Muscle layer of duodenum (tissue), 2 donors: ENCODE results near the gene TMEM184A.

Source experiments
- H3K27ac ChIP-seq: one replicate; pipeline ENCODE4 v1.7.0; 2013; ENCODE audit warnings: mild to moderate bottlenecking, low read length
- H3K27me3 ChIP-seq: one replicate; pipeline ENCODE4 v1.7.0; 2013; ENCODE audit warnings: low read depth, mild to moderate bottlenecking, control low read depth, low read length
- H3K36me3 ChIP-seq, 2 donors: one replicate each; pipeline ENCODE4 v1.7.0; 2013; ENCODE audit warnings: low read length in 2 of 2, control low read depth in 1 of 2, mild to moderate bottlenecking in 1 of 2; ENCODE audit not compliant: insufficient read depth in 2 of 2, control insufficient read depth in 1 of 2
- H3K4me1 ChIP-seq, 2 donors: one replicate each; pipeline ENCODE4 v1.7.0; 2013; ENCODE audit warnings: low read length in 2 of 2, mild to moderate bottlenecking in 2 of 2, control low read depth in 1 of 2, moderate library complexity in 1 of 2; ENCODE audit not compliant: insufficient read depth in 2 of 2, control insufficient read depth in 1 of 2
- H3K4me3 ChIP-seq, 2 donors: one replicate each; pipeline ENCODE4 v1.7.0; 2013; ENCODE audit warnings: low read length in 2 of 2, low read depth in 1 of 2, mild to moderate bottlenecking in 1 of 2
- H3K9me3 ChIP-seq, 2 donors: one replicate each; pipeline ENCODE4 v1.7.0; 2013; ENCODE audit warnings: low read length in 2 of 2, control low read depth in 1 of 2, mild to moderate bottlenecking in 1 of 2; ENCODE audit not compliant: control insufficient read depth in 1 of 2
- donor health status: healthy.

TMEM184A gene

GRCh38 chr7:1512781-1513656, 43.0 kb downstream of the TMEM184A start:
- Histone ChIP-seq H3K4me1 (peaks cover 0 to 3% of the 10 kb centered on the region in 2 donors), H3K27ac (no peak overlapping the region), H3K4me3 (no peak overlapping the region), H3K27me3 (no peaks in the 10 kb centered on the region), H3K9me3 (no peaks in the 10 kb centered on the region), H3K36me3 (no peaks in the 10 kb centered on the region)

DNA sequence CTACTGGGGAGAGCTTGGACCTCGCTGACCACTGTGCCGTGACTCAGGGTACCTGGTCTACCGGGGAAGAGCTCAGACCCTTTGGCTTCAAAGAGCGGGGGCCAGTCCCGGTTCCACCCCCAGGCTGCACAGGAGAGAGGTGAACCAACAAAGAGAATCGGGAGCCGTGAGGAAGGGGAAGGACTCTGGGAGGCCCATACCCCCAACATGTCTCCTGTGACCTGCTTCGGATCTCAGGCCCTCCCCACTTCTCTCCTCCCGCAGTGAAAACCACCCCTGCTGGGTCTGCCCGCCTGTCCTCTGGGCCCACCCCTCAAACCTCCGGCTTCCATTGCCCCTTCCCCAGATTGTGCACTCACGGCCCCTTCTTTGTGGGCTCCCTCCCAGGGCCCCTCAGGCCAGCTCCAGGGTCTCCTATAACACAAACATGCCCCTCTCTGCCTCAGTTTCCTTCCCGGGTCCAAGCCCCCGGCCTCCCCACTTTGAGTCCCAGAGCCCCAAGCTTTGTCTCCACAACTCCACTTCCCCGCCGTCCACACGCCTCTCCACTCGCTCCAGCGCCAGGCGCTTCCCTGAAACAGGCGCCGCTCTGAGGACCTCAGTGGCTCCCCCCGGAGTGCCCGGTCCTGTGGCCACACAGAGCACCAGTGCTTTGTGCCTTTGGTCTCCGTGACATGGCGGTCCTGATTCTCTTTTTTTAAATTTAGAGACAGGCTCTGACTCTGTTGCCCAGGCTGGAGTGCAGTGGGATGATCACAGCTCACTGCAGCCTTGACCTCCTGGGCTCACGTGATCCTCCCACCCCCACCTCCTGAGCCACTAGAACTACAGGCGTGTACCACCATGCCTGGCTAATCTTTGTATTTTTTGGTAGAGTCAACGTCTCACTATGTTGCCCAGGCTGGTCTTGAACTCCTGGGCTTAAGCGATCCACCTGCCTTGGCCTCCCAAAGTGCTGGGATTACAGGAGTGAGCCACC, 44.3 kb downstream of the TMEM184A start:
- Histone ChIP-seq H3K4me1 (peaks cover 0 to 3% of the 10 kb centered on the region in 2 donors), H3K9me3 (no peaks in the 10 kb centered on the region), H3K36me3 (no peaks in the 10 kb centered on the region), H3K27ac (no peak overlapping the region), H3K4me3 (no peak overlapping the region), H3K27me3 (no peaks in the 10 kb centered on the region)

DNA sequence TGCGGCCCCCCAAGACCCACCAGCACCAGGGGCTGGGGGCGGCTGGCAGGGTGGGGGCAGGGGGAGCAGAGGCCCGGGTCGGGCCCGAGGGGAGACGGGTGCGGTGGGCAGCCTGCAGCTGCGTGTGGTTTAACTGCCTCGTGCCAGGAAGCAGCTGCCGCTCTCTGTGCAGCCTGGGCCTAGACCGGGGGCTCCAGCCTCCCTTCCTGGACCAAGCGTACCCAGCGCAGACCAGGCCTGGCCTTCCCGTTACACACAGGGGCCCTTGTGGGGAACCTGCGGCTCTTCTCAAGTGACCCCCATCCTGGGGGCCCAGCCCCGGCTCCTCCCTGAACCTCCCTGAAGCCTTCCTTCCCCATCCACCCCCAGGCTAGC, 45.2 kb downstream of the TMEM184A start:
- Histone ChIP-seq H3K4me3 (no peak overlapping the region), H3K27ac (no peak overlapping the region), H3K27me3 (no peaks in the 10 kb centered on the region), H3K36me3 (no peaks in the 10 kb centered on the region), H3K4me1 (peaks cover 0 to 3% of the 10 kb centered on the region in 2 donors), H3K9me3 (no peaks in the 10 kb centered on the region)

DNA sequence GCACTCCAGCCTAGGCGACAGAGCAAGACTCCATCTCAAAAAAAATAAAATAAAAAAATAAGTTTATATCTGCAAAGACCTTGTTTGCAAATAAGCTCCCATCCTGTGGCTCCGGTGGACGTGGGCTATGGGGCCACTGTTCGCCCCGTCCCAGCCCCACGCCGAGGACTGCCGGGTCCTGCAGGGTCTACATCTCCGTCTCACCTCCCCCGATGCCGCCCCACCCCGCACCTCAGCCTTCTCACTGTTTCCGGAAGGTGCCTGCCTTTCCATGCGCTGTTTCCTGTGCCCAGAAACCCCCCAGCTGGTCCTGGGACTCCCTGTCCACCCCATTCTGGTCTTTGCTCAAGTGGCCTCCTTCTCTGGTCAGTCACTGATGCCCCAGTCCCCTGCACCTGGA, 46.8 kb downstream of the TMEM184A start:
- Histone ChIP-seq H3K36me3 (no peaks in the 10 kb centered on the region), H3K27ac (no peak overlapping the region), H3K4me1 (peaks cover 0 to 3% of the 10 kb centered on the region in 2 donors), H3K4me3 (no peak overlapping the region), H3K27me3 (no peaks in the 10 kb centered on the region), H3K9me3 (no peaks in the 10 kb centered on the region)

DNA sequence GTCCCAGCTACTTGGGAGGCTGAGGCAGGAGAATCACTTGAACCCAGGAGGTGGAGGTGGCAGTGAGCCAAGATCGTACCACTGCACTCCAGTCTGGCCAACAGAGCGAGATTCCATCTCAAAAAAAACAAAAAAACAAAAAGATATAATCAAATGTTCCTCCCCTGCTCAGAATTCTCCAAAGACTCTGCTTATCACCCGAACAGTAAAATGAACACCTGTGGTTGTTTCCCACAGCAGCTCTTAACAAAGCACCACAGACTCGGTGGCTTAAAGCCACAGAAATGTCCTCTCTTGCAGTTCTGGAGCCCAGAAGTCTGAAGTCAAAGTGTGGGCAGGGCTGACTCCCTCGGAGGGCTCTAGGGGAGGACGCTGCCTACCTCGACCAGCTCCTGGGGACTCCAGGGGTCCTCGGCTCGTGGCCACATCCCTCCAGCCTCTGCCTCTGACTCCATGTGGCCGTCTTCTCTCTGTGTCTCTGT, 47.7 kb downstream of the TMEM184A start:
- H3K9me3 ChIP-seq = no peaks in the 10 kb centered on the region
- no peak overlapping the region for H3K4me3 ChIP-seq
- H3K36me3 ChIP-seq = no peaks in the 10 kb centered on the region
- H3K4me1 ChIP-seq = peaks cover 2 to 7% of the 10 kb centered on the region in 2 donors
- H3K27me3 ChIP-seq = no peaks in the 10 kb centered on the region
- no peak overlapping the region for H3K27ac ChIP-seq

- Histone ChIP-seq H3K9me3 (no peaks in the 10 kb centered on the region), H3K36me3 (peaks cover 5 to 16% of the 10 kb centered on the region in 2 donors), H3K4me3 (no peak overlapping the region), H3K4me1 (peaks cover 6 to 23% of the 10 kb centered on the region in 2 donors), H3K27me3 (no peaks in the 10 kb centered on the region), H3K27ac (no peak overlapping the region)
These were observed 50.1 kb downstream of the TMEM184A start for GRCh38 chr7:1505731-1506550.

GRCh38 chr7:1503816-1504775, 51.9 kb downstream of the TMEM184A start, which contains the start of gene INTS1:
Gene INTS1 (minus strand): TSS chr7:1504389. CDS start chr7:1503960, 429 bp downstream.
- Histone ChIP-seq H3K36me3 (peaks cover 5 to 33% of the 10 kb centered on the region in 2 donors), H3K4me3 (peak within 1 kb of the TSS; percentile 81 to 100), H3K4me1 (peaks cover 6 to 23% of the 10 kb centered on the region in 2 donors), H3K27me3 (no peaks in the 10 kb centered on the region), H3K9me3 (no peaks in the 10 kb centered on the region), H3K27ac (no peak within 1 kb of the TSS)

GRCh38 chr7:1503390-1503789, 52.6 kb downstream of the TMEM184A start:
- Histone ChIP-seq H3K4me3 (peak overlapping the region; percentile 81 to 100), H3K9me3 (no peaks in the 10 kb centered on the region), H3K27me3 (no peaks in the 10 kb centered on the region), H3K27ac (no peak overlapping the region), H3K36me3 (peaks cover 5 to 36% of the 10 kb centered on the region in 2 donors), H3K4me1 (peaks cover 6 to 23% of the 10 kb centered on the region in 2 donors)

GRCh38 chr7:1502845-1503244, 53.2 kb downstream of the TMEM184A start:
- no peak overlapping the region for H3K27ac ChIP-seq
- H3K27me3 ChIP-seq = no peaks in the 10 kb centered on the region
- no peaks in the 10 kb centered on the region for H3K9me3 ChIP-seq
- peaks cover 6 to 23% of the 10 kb centered on the region in 2 donors for H3K4me1 ChIP-seq
- H3K36me3 ChIP-seq = peaks cover 8 to 41% of the 10 kb centered on the region in 2 donors
- H3K4me3 ChIP-seq = peak overlapping the region; percentile 81 to 100
